HCT116 (cell line): Measurements from ENCODE around the gene PDLIM7. TPM values are rescaled to one million over a fixed set of nuclear protein-coding genes. Genes with fewer than 3 reads are reported as not detected.

Source experiments
- ATAC-seq: fragments of 200-7000 bp; cut with Tn5 transposase; 2 replicates; pipeline ENCODE4 v1.9.1; 2020; ENCODE audit warnings: mild to moderate bottlenecking, moderate library complexity
- BruUV-seq: library from RNA; stranded (reverse); fragments of 400-500 nt; replicated peaks from 2 replicates; lab custom pipeline; 2021; lab: Mats Ljungman, UMichigan
- CTCF ChIA-PET: fragments of 300-600 bp; sonication (Branson Sonifier 250); formaldehyde crosslinking; loops from one replicate; lab custom pipeline; 2021; ENCODE audit warnings: antibody characterized with exemption; lab: Charles Lee
- POLR2A ChIA-PET: fragments of 300-600, 350-600 bp; sonication (Branson Sonifier 250); formaldehyde crosslinking; loops from one replicate; lab custom pipeline; 2021; ENCODE audit warnings: antibody characterized with exemption; lab: Charles Lee
- RAD21 ChIA-PET, 2 experiments: fragments of 300-600 bp; sonication (Branson Sonifier 250); formaldehyde crosslinking; loops; one replicate each; lab custom pipeline; 2023; ENCODE audit warnings: low total read pairs in 2 of 2; ENCODE audit not compliant: uncharacterized antibody in 2 of 2, unreplicated experiment in 2 of 2, low non-redundant PET in 1 of 2; lab: Charles Lee
- DNase-seq: peaks from one replicate; pipeline ENCODE4 v3.0.0-alpha.2; 2010; ENCODE audit warnings: low read depth, low spot score
- H2AFZ ChIP-seq: fragments of 200-600 bp; shearing (Covaris generic), sonication (generic); 2 replicates; pipeline ENCODE4 v1.6.1; 2017; ENCODE audit warnings: low read depth, mixed run types, mixed read lengths, antibody characterized with exemption, low read length; ENCODE audit not compliant: poor library complexity, severe bottlenecking
- H3K27ac ChIP-seq: 2 replicates; pipeline ENCODE4 v1.5.1; 2012; ENCODE audit warnings: low read depth, low read length
- H3K27me3 ChIP-seq: fragments of 200-600 bp; sonication (generic); 2 replicates; pipeline ENCODE4 v1.6.1; 2016; ENCODE audit warnings: mixed run types, low read length, mixed read lengths; ENCODE audit not compliant: insufficient read depth
- H3K36me3 ChIP-seq, 2 experiments: fragments of 200-500 bp in 1 of 2; fragments of 200-600 bp in 1 of 2; sonication (Bioruptor generic) in 1 of 2; sonication (generic) in 1 of 2; 2 replicates each; pipeline versions ENCODE4 v1.5.1 to v1.6.1; 2014 to 2016; ENCODE audit warnings: low read length in 2 of 2, inconsistent platforms in 1 of 2, mixed read lengths in 1 of 2, mixed run types in 1 of 2; ENCODE audit not compliant: insufficient read depth in 2 of 2, control insufficient read depth in 1 of 2
- H3K4me1 ChIP-seq, 2 experiments: fragments of 200-600 bp in 1 of 2; sonication (generic) in 1 of 2; 2 replicates each; pipeline versions ENCODE4 v1.5.1 to v1.6.1; 2012 to 2017; ENCODE audit warnings: low read length in 2 of 2, inconsistent platforms in 1 of 2, mild to moderate bottlenecking in 1 of 2, mixed read lengths in 1 of 2, mixed run types in 1 of 2, moderate library complexity in 1 of 2; ENCODE audit not compliant: insufficient read depth in 2 of 2, control insufficient read depth in 1 of 2
- H3K4me2 ChIP-seq: fragments of 200-600 bp; sonication (generic); 2 replicates; pipeline ENCODE4 v1.6.1; 2017; ENCODE audit warnings: mixed run types, low read length, mixed read lengths
- H3K4me3 ChIP-seq, 2 experiments: fragments of 200-600 bp in 1 of 2; sonication (generic) in 1 of 2; replicated peaks in 1 of 2; 2 replicates each; pipeline ENCODE4 v1.5.1; 2011 to 2016; ENCODE audit warnings: low read length in 2 of 2, control low read depth in 1 of 2, low read depth in 1 of 2, mild to moderate bottlenecking in 1 of 2, mixed read lengths in 1 of 2, mixed run types in 1 of 2
- H3K79me2 ChIP-seq: fragments of 200-600 bp; sonication (generic); 2 replicates; pipeline ENCODE4 v1.6.1; 2017; ENCODE audit warnings: mild to moderate bottlenecking, mixed run types, low read length, moderate library complexity, mixed read lengths; ENCODE audit not compliant: insufficient read depth
- H3K9ac ChIP-seq: fragments of 200-600 bp; sonication (generic); 2 replicates; pipeline ENCODE4 v1.6.1; 2016; ENCODE audit warnings: low read length, mixed read lengths
- H3K9me2 ChIP-seq: fragments of 200-600 bp; sonication (generic), shearing (Covaris generic); 2 replicates; pipeline ENCODE4 v1.6.1; 2017; ENCODE audit warnings: mixed run types, mild to moderate bottlenecking, moderate library complexity; ENCODE audit not compliant: insufficient read depth
- H3K9me3 ChIP-seq, 2 experiments: fragments of 200-500 bp in 1 of 2; fragments of 200-600 bp in 1 of 2; sonication (Bioruptor generic) in 1 of 2; sonication (generic) in 1 of 2; 2 replicates each; pipeline ENCODE4 v1.6.1; 2014 to 2017; ENCODE audit warnings: low read length in 2 of 2, mixed read lengths in 2 of 2, inconsistent platforms in 1 of 2, low read depth in 1 of 2, mild to moderate bottlenecking in 1 of 2, mixed run types in 1 of 2, moderate library complexity in 1 of 2; ENCODE audit not compliant: control insufficient read depth in 1 of 2, insufficient read depth in 1 of 2
- H4K20me1 ChIP-seq: fragments of 200-600 bp; sonication (generic), shearing (Covaris generic); 2 replicates; pipeline ENCODE4 v1.6.1; 2017; ENCODE audit warnings: mixed run types, mild to moderate bottlenecking, moderate library complexity; ENCODE audit not compliant: insufficient read depth
- CBX3 ChIP-seq: IDR thresholded peaks from 2 replicates; pipeline ENCODE4 v1.6.1; 2012; ENCODE audit warnings: low read depth
- CEBPB ChIP-seq: IDR thresholded peaks from 2 replicates; pipeline ENCODE4 v1.6.1; 2012; ENCODE audit warnings: low read depth
- EGR1 ChIP-seq: IDR thresholded peaks from 2 replicates; pipeline ENCODE4 v1.6.1; 2012; ENCODE audit warnings: low read depth
- ELF1 ChIP-seq: IDR thresholded peaks from 2 replicates; pipeline ENCODE4 v1.6.1; 2012; ENCODE audit warnings: low read depth, borderline replicate concordance
- EZH2 ChIP-seq: fragments of 200-600 bp; sonication (generic); IDR thresholded peaks from 2 replicates; pipeline ENCODE4 v1.6.1; 2017; ENCODE audit warnings: antibody characterized with exemption, mixed run types
- EZH2phosphoT487 ChIP-seq: fragments of 200-600 bp; IDR thresholded peaks from 2 replicates; pipeline ENCODE4 v1.6.1; 2018; ENCODE audit warnings: antibody characterized with exemption, borderline replicate concordance
- JUND ChIP-seq: IDR thresholded peaks from 2 replicates; pipeline ENCODE4 v1.6.1; 2012
- POLR2A ChIP-seq: IDR thresholded peaks from 2 replicates; pipeline ENCODE4 v1.7.0; 2011; ENCODE audit warnings: borderline replicate concordance; ENCODE audit not compliant: insufficient read depth, insufficient read length; ENCODE audit errors: extremely low read depth
- POLR2AphosphoS5 ChIP-seq: IDR thresholded peaks from 2 replicates; pipeline ENCODE4 v1.6.1; 2011; ENCODE audit warnings: mild to moderate bottlenecking, low read depth, low read length, moderate library complexity
- RAD21 ChIP-seq: IDR thresholded peaks from 2 replicates; pipeline ENCODE4 v1.6.1; 2012; ENCODE audit warnings: low read depth, mild to moderate bottlenecking
- SRF ChIP-seq: IDR thresholded peaks from 2 replicates; pipeline ENCODE4 v1.6.1; 2012; ENCODE audit warnings: low read depth
- TCF7L2 ChIP-seq: IDR thresholded peaks from 2 replicates; pipeline ENCODE4 v1.7.0; 2011; ENCODE audit warnings: borderline replicate concordance, inconsistent platforms; ENCODE audit not compliant: insufficient read depth, insufficient read length; ENCODE audit errors: extremely low read depth
- ZNF274 ChIP-seq: fragments of 200-500 bp; sonication (Bioruptor generic); IDR thresholded peaks from 2 replicates; pipeline ENCODE4 v1.6.1; 2014; ENCODE audit warnings: mild to moderate bottlenecking, low read depth, low read length, inconsistent platforms
- intact Hi-C: fragments of 100-400 bp; cut with micrococcal nuclease; formaldehyde crosslinking; loops from 2 replicates; pipeline ENCODE4 v1.10.0; 2022
- total RNA-seq: library from RNA; stranded (reverse); gene quantifications from one replicate; pipeline ENCODE4 v1.2.1, GENCODE V29; 2021; ENCODE audit not compliant: unreplicated experiment
- TF ChIP-seq, protein P1 (sequence below), 3 experiments: fragments of 200-600 bp in 1 of 3; sonication (generic) in 1 of 3; IDR thresholded peaks in 2 of 3; conservative IDR thresholded peaks in 1 of 3; 2 replicates each; pipeline ENCODE4 v1.5.1; 2012 to 2017; ENCODE audit warnings: low read depth in 2 of 3, low read length in 2 of 3, antibody characterized with exemption in 1 of 3, borderline replicate concordance in 1 of 3, control low read depth in 1 of 3, mild to moderate bottlenecking in 1 of 3, mixed read lengths in 1 of 3, mixed run types in 1 of 3, moderate library complexity in 1 of 3; ENCODE audit not compliant: insufficient read depth in 1 of 3
- TF ChIP-seq, protein P2 (sequence below): IDR thresholded peaks from 2 replicates; pipeline ENCODE4 v1.6.1; 2012; ENCODE audit warnings: low read depth
- TF ChIP-seq, protein P3 (sequence below): IDR thresholded peaks from 2 replicates; pipeline ENCODE4 v1.6.1; 2011; ENCODE audit warnings: mild to moderate bottlenecking, low read length, moderate library complexity; ENCODE audit not compliant: insufficient replicate concordance; ENCODE audit errors: extremely low read depth

PDLIM7 gene
- total RNA-seq, 1 experiment from 2014 or later: 153 TPM

DNA sequence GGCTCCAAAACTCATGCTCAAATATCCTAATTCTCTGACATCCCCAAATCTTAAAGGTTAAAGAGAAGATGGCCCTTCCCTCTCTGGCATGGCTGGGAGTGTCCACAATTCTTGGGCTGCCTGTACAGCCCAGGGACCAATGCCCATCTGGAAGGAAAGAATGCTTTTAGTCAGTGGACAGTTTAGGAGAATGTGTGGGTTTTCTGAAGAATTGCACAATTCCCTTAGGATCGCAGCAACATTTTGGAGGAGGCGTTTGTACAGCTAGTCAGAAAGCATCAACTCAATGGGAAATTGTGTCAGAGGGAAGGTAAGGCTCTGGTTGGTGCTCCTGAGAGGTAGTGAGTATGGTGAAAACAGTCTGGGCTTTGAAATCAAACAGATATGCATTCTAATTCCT lies 42.0 kb upstream of the PDLIM7 start:
- H3K79me2 ChIP-seq: peaks cover 35% of the 10 kb centered on the region
- CTCF ChIA-PET: no interaction called here
- no peaks in the 10 kb centered on the region for H3K9me2 ChIP-seq
- no peaks in the 10 kb centered on the region for H3K9me3 ChIP-seq
- H2AFZ ChIP-seq: no peak overlapping the region
- TF ChIP-seq CBX3 (no peak), CEBPB (no peak), RAD21 (no peak), POLR2A (no peak), EGR1 (no peak), ZNF274 (no peak), TCF7L2 (no peak), EZH2 (no peak), JUND (no peak), POLR2AphosphoS5 (no peak), EZH2phosphoT487 (no peak), SRF (no peak), ELF1 (no peak)
- TF ChIP-seq, protein P1, sequence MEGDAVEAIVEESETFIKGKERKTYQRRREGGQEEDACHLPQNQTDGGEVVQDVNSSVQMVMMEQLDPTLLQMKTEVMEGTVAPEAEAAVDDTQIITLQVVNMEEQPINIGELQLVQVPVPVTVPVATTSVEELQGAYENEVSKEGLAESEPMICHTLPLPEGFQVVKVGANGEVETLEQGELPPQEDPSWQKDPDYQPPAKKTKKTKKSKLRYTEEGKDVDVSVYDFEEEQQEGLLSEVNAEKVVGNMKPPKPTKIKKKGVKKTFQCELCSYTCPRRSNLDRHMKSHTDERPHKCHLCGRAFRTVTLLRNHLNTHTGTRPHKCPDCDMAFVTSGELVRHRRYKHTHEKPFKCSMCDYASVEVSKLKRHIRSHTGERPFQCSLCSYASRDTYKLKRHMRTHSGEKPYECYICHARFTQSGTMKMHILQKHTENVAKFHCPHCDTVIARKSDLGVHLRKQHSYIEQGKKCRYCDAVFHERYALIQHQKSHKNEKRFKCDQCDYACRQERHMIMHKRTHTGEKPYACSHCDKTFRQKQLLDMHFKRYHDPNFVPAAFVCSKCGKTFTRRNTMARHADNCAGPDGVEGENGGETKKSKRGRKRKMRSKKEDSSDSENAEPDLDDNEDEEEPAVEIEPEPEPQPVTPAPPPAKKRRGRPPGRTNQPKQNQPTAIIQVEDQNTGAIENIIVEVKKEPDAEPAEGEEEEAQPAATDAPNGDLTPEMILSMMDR (IDR thresholded peaks at IDR 0.05 in 2 of 3, conservative IDR thresholded peaks at IDR 0.05 in 1 of 3; ENCODE audit: borderline replicate concordance in 1 of 3, insufficient read depth in 1 of 3, low read depth in 2 of 3, low read length in 2 of 3): no peak
- TF ChIP-seq, protein P2, sequence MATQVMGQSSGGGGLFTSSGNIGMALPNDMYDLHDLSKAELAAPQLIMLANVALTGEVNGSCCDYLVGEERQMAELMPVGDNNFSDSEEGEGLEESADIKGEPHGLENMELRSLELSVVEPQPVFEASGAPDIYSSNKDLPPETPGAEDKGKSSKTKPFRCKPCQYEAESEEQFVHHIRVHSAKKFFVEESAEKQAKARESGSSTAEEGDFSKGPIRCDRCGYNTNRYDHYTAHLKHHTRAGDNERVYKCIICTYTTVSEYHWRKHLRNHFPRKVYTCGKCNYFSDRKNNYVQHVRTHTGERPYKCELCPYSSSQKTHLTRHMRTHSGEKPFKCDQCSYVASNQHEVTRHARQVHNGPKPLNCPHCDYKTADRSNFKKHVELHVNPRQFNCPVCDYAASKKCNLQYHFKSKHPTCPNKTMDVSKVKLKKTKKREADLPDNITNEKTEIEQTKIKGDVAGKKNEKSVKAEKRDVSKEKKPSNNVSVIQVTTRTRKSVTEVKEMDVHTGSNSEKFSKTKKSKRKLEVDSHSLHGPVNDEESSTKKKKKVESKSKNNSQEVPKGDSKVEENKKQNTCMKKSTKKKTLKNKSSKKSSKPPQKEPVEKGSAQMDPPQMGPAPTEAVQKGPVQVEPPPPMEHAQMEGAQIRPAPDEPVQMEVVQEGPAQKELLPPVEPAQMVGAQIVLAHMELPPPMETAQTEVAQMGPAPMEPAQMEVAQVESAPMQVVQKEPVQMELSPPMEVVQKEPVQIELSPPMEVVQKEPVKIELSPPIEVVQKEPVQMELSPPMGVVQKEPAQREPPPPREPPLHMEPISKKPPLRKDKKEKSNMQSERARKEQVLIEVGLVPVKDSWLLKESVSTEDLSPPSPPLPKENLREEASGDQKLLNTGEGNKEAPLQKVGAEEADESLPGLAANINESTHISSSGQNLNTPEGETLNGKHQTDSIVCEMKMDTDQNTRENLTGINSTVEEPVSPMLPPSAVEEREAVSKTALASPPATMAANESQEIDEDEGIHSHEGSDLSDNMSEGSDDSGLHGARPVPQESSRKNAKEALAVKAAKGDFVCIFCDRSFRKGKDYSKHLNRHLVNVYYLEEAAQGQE: no peak
- TF ChIP-seq, protein P3, sequence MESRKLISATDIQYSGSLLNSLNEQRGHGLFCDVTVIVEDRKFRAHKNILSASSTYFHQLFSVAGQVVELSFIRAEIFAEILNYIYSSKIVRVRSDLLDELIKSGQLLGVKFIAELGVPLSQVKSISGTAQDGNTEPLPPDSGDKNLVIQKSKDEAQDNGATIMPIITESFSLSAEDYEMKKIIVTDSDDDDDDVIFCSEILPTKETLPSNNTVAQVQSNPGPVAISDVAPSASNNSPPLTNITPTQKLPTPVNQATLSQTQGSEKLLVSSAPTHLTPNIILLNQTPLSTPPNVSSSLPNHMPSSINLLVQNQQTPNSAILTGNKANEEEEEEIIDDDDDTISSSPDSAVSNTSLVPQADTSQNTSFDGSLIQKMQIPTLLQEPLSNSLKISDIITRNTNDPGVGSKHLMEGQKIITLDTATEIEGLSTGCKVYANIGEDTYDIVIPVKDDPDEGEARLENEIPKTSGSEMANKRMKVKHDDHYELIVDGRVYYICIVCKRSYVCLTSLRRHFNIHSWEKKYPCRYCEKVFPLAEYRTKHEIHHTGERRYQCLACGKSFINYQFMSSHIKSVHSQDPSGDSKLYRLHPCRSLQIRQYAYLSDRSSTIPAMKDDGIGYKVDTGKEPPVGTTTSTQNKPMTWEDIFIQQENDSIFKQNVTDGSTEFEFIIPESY: no peak
- no peak overlapping the region for H3K4me2 ChIP-seq
- DNase-seq (no peak), ATAC-seq (no peak)
- H3K27ac ChIP-seq: no peak overlapping the region
- POLR2A ChIA-PET: no interaction called here
- intact Hi-C loops: no loop called here
- no peak overlapping the region for H3K4me3 ChIP-seq
- H4K20me1 ChIP-seq: peaks cover 4% of the 10 kb centered on the region; the same call in 1 of the 2 replicates
- no TSS peak for BruUV-seq
- H3K36me3 ChIP-seq: peaks cover 9 to 22% of the 10 kb centered on the region in 2 experiments; a peak in 3 of 4 replicates
- H3K27me3 ChIP-seq: no peaks in the 10 kb centered on the region
- H3K9ac ChIP-seq: no peak overlapping the region
- no peaks in the 10 kb centered on the region for H3K4me1 ChIP-seq
- RAD21 ChIA-PET: no interaction called here
